BE2C (cell line): Measurements from ENCODE around the gene PDIA6.

Source experiments
- DNase-seq: peaks from one replicate; pipeline ENCODE4 v3.0.0-alpha.2; 2020
- H3K27me3 ChIP-seq: fragments of 250-450 bp; sonication (Bioruptor Pico); 2 replicates; pipeline ENCODE4 v1.5.1; 2020; ENCODE audit warnings: mild to moderate bottlenecking
- H3K36me3 ChIP-seq: fragments of 250-450 bp; sonication (Bioruptor Pico); 2 replicates; pipeline ENCODE4 v1.5.1; 2020; ENCODE audit warnings: mild to moderate bottlenecking
- H3K4me1 ChIP-seq: fragments of 250-450 bp; sonication (Bioruptor Pico); 2 replicates; pipeline ENCODE4 v1.5.1; 2020
- H3K4me3 ChIP-seq: 2 replicates; pipeline ENCODE4 v1.5.1; 2011; ENCODE audit warnings: low read depth, low read length
- H3K9me3 ChIP-seq: fragments of 250-450 bp; sonication (Bioruptor Pico); 2 replicates; pipeline ENCODE4 v1.5.1; 2020
- TF ChIP-seq, protein P1 (sequence below): IDR thresholded peaks from 2 replicates; pipeline ENCODE4 v1.5.1; 2012; ENCODE audit warnings: mild to moderate bottlenecking, low read depth, low read length

PDIA6 gene

GRCh38 chr2:10830641-10831399 lies 18.2 kb upstream of the PDIA6 start:
- H3K27me3 ChIP-seq, result no peaks in the 10 kb centered on the region
- DNase-seq, result no peak
- TF ChIP-seq, protein P1, sequence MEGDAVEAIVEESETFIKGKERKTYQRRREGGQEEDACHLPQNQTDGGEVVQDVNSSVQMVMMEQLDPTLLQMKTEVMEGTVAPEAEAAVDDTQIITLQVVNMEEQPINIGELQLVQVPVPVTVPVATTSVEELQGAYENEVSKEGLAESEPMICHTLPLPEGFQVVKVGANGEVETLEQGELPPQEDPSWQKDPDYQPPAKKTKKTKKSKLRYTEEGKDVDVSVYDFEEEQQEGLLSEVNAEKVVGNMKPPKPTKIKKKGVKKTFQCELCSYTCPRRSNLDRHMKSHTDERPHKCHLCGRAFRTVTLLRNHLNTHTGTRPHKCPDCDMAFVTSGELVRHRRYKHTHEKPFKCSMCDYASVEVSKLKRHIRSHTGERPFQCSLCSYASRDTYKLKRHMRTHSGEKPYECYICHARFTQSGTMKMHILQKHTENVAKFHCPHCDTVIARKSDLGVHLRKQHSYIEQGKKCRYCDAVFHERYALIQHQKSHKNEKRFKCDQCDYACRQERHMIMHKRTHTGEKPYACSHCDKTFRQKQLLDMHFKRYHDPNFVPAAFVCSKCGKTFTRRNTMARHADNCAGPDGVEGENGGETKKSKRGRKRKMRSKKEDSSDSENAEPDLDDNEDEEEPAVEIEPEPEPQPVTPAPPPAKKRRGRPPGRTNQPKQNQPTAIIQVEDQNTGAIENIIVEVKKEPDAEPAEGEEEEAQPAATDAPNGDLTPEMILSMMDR, result no peak
- no peaks in the 10 kb centered on the region for H3K9me3 ChIP-seq
- no peaks in the 10 kb centered on the region for H3K36me3 ChIP-seq
- no peaks in the 10 kb centered on the region for H3K4me1 ChIP-seq
- H3K4me3 ChIP-seq, result no peak overlapping the region

- Histone ChIP-seq H3K4me3 (no peak overlapping the region), H3K36me3 (no peaks in the 10 kb centered on the region), H3K27me3 (no peaks in the 10 kb centered on the region), H3K9me3 (no peaks in the 10 kb centered on the region), H3K4me1 (no peaks in the 10 kb centered on the region)
- DNase-seq, result no peak
- TF ChIP-seq, protein P1, result no peak
Observed at GRCh38 chr2:10830203-10830602, 17.6 kb upstream of the PDIA6 start.

DNA sequence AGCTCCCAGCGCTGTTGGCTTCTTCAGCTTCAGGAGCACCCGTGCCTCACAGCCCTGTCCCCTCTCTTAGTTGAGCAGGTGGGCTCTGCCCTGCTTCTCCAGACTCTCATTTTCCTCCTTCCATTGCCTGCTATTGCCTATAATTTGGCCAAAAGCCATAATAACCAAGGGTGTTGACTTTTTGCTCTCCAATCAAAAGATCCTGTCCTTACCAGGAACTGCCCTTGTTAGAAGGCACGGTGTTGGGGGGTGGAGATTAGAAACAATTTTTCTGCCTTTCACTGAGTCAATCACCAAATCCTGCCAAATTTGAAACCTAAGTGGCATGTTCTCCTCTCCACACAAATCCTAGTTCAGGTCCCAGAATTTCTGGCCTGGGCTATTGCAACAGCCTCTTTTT lies 16.7 kb upstream of the PDIA6 start:
- Histone ChIP-seq H3K36me3 (no peaks in the 10 kb centered on the region), H3K9me3 (no peaks in the 10 kb centered on the region), H3K4me3 (no peak overlapping the region), H3K4me1 (no peaks in the 10 kb centered on the region), H3K27me3 (no peaks in the 10 kb centered on the region)
- no peak for DNase-seq
- TF ChIP-seq, protein P1, result no peak

GRCh38 chr2:10828346-10828745 lies 15.8 kb upstream of the PDIA6 start:
- no peak for DNase-seq
- H3K27me3 ChIP-seq, result no peaks in the 10 kb centered on the region
- H3K9me3 ChIP-seq, result no peaks in the 10 kb centered on the region
- TF ChIP-seq, protein P1, result no peak
- no peaks in the 10 kb centered on the region for H3K4me1 ChIP-seq
- no peaks in the 10 kb centered on the region for H3K36me3 ChIP-seq
- H3K4me3 ChIP-seq, result no peak overlapping the region

DNA sequence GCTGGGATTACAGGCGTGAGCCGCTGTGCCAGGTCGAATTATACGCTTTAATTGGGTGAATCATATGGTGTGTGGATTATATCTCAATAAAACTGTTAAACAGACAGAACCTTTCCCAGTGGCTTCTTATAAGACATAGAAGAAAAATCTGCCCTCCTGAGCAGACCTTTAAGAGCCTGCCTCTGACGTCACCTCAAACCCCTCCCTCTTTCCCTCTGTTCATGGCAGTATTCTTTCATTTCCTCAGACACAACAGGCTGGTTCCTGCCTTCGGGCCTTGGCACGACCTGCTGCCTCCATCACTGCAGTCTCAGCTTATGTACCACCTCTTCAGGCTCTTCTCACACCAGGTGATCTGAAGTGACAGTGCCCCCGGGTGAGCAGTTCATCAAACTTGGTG lies 14.0 kb upstream of the PDIA6 start:
- DNase-seq, result no peak
- H3K9me3 ChIP-seq, result no peaks in the 10 kb centered on the region
- TF ChIP-seq, protein P1, result no peak
- no peaks in the 10 kb centered on the region for H3K27me3 ChIP-seq
- H3K36me3 ChIP-seq, result no peaks in the 10 kb centered on the region
- H3K4me1 ChIP-seq, result no peaks in the 10 kb centered on the region
- H3K4me3 ChIP-seq, result no peak overlapping the region

DNA sequence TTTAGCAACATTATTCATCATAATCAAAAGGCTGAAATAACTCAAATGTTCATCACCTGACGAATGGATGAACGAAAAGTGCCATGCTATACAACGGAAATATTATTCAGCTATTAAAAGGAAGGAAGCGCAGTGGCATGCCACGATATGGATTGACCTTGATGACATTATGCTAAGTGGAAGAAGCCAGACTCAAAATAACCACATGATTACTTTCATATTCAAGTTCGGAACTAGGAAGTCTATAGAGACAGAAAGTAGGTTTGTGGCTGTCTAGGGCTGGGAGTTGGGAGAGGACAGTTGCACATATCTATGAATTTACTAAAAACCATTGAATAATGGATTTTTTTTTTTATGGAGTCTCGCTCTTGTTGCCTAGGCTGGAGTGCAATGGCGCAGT lies 13.4 kb upstream of the PDIA6 start:
- Histone ChIP-seq H3K9me3 (no peaks in the 10 kb centered on the region), H3K4me3 (no peak overlapping the region), H3K27me3 (no peaks in the 10 kb centered on the region), H3K4me1 (no peaks in the 10 kb centered on the region), H3K36me3 (no peaks in the 10 kb centered on the region)
- TF ChIP-seq, protein P1, result no peak
- no peak for DNase-seq
